OCI-LY7 (cell line): ENCODE results near the gene ITGB3.

Source experiments
- CTCF ChIP-seq: fragments of 200-600 bp; sonication (generic); conservative IDR thresholded peaks from 2 replicates; pipeline ENCODE4 v1.5.1; 2014; ENCODE audit warnings: mild to moderate bottlenecking, antibody characterized with exemption, low read length, moderate library complexity, mixed read lengths
- EZH2phosphoT487 ChIP-seq: fragments of 200-600 bp; sonication (generic); IDR thresholded peaks from 2 replicates; pipeline ENCODE4 v1.6.1; 2018; ENCODE audit warnings: low read depth, borderline replicate concordance, mild to moderate bottlenecking, mixed run types, antibody characterized with exemption, low read length, moderate library complexity, mixed read lengths

- TF ChIP-seq EZH2phosphoT487 (no peak), CTCF (peak; percentile 27; the same call in 1 of the 2 replicates)
Measured at GRCh38 chr17:47318197-47318918, 64.7 kb downstream of the ITGB3 start.
